ENCODE measurements around the gene PROM1. TPM values are rescaled to one million over a fixed set of nuclear protein-coding genes. Genes with fewer than 3 reads are reported as not detected.

The PROM1 gene
- total and polyA plus RNA-seq, 2 of the 8 experiments (the other 6 are each of a cell fraction or from before 2014, with no cell fraction given) = 36.0 to 59.7 TPM

DNA sequence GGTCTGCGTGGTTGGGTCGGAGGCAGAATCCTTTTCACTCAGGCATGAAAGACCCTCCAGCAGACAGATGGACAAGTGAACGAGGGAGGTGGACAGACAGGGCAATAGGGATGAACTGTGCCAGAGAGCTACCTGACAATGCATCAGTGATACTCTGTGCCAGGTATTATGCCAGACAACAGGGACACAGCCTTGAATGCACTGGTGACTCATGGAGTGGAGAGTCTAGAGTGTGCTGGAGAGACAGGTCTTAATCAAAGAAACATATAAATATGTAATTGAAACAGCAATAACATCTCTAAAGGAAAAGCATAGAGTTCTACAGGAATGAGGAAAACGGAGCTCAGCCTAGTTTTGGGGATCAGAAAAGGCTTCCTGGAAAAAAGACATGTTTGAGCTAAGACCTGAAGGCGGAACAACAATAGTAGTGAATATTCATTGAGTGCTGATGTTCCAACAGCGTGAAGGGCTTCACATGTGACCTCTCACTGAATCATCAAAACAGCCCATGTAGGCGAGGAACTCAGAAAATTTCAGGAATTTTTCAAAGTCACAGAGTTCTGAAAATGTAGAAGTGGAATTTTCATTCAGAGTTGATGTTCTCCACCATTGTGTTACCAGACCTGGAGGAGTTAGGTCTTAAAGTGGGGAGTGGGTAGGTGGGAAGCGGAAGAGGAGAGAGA, 100.8 kb downstream of the PROM1 start:
- no peak overlapping the region for H2BK120ac ChIP-seq (replicated peaks; ENCODE audit: low read depth, low read length)
- POLR2A ChIA-PET (ENCODE audit: partially characterized antibody) = no interaction called here
- no peak overlapping the region for H2AK5ac ChIP-seq (ENCODE audit: low read depth, low read length)
- no peak overlapping the region for H2AFZ ChIP-seq (ENCODE audit: low read length)
- H2BK12ac ChIP-seq (ENCODE audit: low read depth, low read length) = no peak overlapping the region
- no peaks in the 10 kb centered on the region for H4K20me1 ChIP-seq (replicated peaks in 1 of 2; ENCODE audit: control insufficient read depth in 1 of 2, insufficient read depth in 2 of 2, low read length in 2 of 2)
- no peak overlapping the region for H3K23ac ChIP-seq (ENCODE audit: insufficient read length)
- no peak overlapping the region for H3K56ac ChIP-seq (replicated peaks; ENCODE audit: insufficient read length, low read depth, low read length)
- H3K36me3 ChIP-seq (ENCODE audit: control insufficient read depth in 2 of 4, insufficient read depth in 4 of 4, low read length in 3 of 4) = peaks cover 16 to 75% (median 52%) of the 10 kb centered on the region in 4 experiments
- no peaks in the 10 kb centered on the region for H3K79me1 ChIP-seq (ENCODE audit: low read depth, low read length)
- H2BK15ac ChIP-seq (ENCODE audit: low read length) = no peak overlapping the region
- no peak overlapping the region for H4K91ac ChIP-seq (replicated peaks; ENCODE audit: insufficient read length, low read length)
- H2BK5ac ChIP-seq (ENCODE audit: low read depth, low read length) = no peak overlapping the region
- CTCF ChIA-PET (ENCODE audit: partially characterized antibody) = interaction anchor here (0.8 to 1.6 kb wide), 6 partner anchors 13 to 214 kb away, joined by 3 to 7 read pairs (median 3); partner anchors contain the start of gene FGFBP2
- H3K27ac ChIP-seq (ENCODE audit: low read depth, low read length) = no peak overlapping the region
- no peak overlapping the region for H2BK20ac ChIP-seq (ENCODE audit: low read length)
- no peak overlapping the region for H3K14ac ChIP-seq (ENCODE audit: insufficient read length)
- no peaks in the 10 kb centered on the region for H3K4me1 ChIP-seq (replicated peaks in 1 of 4; ENCODE audit: control insufficient read depth in 3 of 4, insufficient read depth in 4 of 4, low read length in 3 of 4)
- no peaks in the 10 kb centered on the region for H3K23me2 ChIP-seq (ENCODE audit: low read depth, low read length)
- H3K4me3 ChIP-seq (ENCODE audit: extremely low read depth in 1 of 4, insufficient read depth in 2 of 4, low read depth in 3 of 4, low read length in 4 of 4) = no peak overlapping the region
- no peak overlapping the region for H3K4ac ChIP-seq (replicated peaks; ENCODE audit: insufficient read length, low read depth, low read length)
- 0 out of 4 replicates have a peak, but pooled peaks cover 2 to 4% of the 10 kb centered on the region in 2 experiments for H3K9me3 ChIP-seq (ENCODE audit: insufficient read depth in 2 of 2, low read depth in 1 of 2, low read length in 1 of 2)
- H3K9ac ChIP-seq (replicated peaks in 1 of 4; ENCODE audit: extremely low read depth in 1 of 4, low read depth in 3 of 4, low read length in 3 of 4) = no peak overlapping the region
- no peak overlapping the region for H3K4me2 ChIP-seq (ENCODE audit: insufficient read depth in 1 of 2, low read depth in 2 of 2, low read length in 2 of 2)
- no peak overlapping the region for H4K8ac ChIP-seq (ENCODE audit: extremely low read depth, insufficient read depth, low read length)
- no peak overlapping the region for H3K18ac ChIP-seq (ENCODE audit: extremely low read depth, low read length)
- DNase-seq (ENCODE audit: low read depth in 1 of 2, low spot score in 2 of 2) (no peak), FAIRE-seq (no peak)
- H4K5ac ChIP-seq (ENCODE audit: insufficient read length, low read depth, low read length) = no peak overlapping the region
- WGBS, 2 experiments (ENCODE audit: extremely low coverage in 1 of 2, insufficient coverage in 1 of 2, insufficient read length in 1 of 2, insufficient replicate concordance in 2 of 2, low coverage in 1 of 2, low lambda C conversion rate in 2 of 2, missing lambda C conversion rate in 1 of 2) = 91% methylated on average over 8 of the region's 8 CpGs; no CpG with 5 or more reads in 1 of the 2 experiments
- no peaks in the 10 kb centered on the region for H3K79me2 ChIP-seq (ENCODE audit: control insufficient read depth in 1 of 2, insufficient read depth in 2 of 2, low read length in 2 of 2)
- no peaks in the 10 kb centered on the region for H3K27me3 ChIP-seq (replicated peaks in 1 of 4; ENCODE audit: control insufficient read depth in 3 of 4, extremely low read depth in 1 of 4, insufficient read depth in 3 of 4, low read length in 3 of 4)
- TF ChIP-seq MAFK (IDR thresholded peaks at IDR 0.05; ENCODE audit: low read depth, low read length) = no peak
- TF ChIP-seq RAD21 (IDR thresholded peaks at IDR 0.05 in 1 of 2, conservative IDR thresholded peaks at IDR 0.05 in 1 of 2; ENCODE audit: low read depth in 2 of 2, low read length in 2 of 2) = no peak
- no peak for TF ChIP-seq TAF7 (optimal IDR thresholded peaks at IDR 0.05; ENCODE audit: borderline replicate concordance, low read depth, low read length)
- no peak for TF ChIP-seq NANOG (IDR thresholded peaks at IDR 0.05; ENCODE audit: insufficient read depth, low read depth, low read length, poor library complexity, severe bottlenecking)
- TF ChIP-seq EGR1 (IDR thresholded peaks at IDR 0.05; ENCODE audit: borderline replicate concordance, low read depth, low read length) = no peak
- TF ChIP-seq BACH1 (IDR thresholded peaks at IDR 0.05; ENCODE audit: low read length) = no peak
- TF ChIP-seq, protein P1, sequence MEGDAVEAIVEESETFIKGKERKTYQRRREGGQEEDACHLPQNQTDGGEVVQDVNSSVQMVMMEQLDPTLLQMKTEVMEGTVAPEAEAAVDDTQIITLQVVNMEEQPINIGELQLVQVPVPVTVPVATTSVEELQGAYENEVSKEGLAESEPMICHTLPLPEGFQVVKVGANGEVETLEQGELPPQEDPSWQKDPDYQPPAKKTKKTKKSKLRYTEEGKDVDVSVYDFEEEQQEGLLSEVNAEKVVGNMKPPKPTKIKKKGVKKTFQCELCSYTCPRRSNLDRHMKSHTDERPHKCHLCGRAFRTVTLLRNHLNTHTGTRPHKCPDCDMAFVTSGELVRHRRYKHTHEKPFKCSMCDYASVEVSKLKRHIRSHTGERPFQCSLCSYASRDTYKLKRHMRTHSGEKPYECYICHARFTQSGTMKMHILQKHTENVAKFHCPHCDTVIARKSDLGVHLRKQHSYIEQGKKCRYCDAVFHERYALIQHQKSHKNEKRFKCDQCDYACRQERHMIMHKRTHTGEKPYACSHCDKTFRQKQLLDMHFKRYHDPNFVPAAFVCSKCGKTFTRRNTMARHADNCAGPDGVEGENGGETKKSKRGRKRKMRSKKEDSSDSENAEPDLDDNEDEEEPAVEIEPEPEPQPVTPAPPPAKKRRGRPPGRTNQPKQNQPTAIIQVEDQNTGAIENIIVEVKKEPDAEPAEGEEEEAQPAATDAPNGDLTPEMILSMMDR (IDR thresholded peaks at IDR 0.05; ENCODE audit: control extremely low read depth in 1 of 3, insufficient read depth in 1 of 3, low read depth in 1 of 3, low read length in 3 of 3) = no peak
- no peak for TF ChIP-seq JUND (IDR thresholded peaks at IDR 0.05; ENCODE audit: low read length)
- no peak for TF ChIP-seq RBBP5 (IDR thresholded peaks at IDR 0.05; ENCODE audit: borderline replicate concordance, low read depth, low read length)
- no peak for TF ChIP-seq SP1 (IDR thresholded peaks at IDR 0.05; ENCODE audit: low read depth, low read length)

All from H1 (cell line).